Neural progenitor cell (in vitro differentiated cells): ENCODE measurements around the gene KRAS. TPM values are rescaled to one million over a fixed set of nuclear protein-coding genes. Genes with fewer than 3 reads are reported as not detected.

Source experiments
- DNase-seq: peaks from one replicate; pipeline ENCODE4 v3.0.0-alpha.2; 2016; ENCODE audit warnings: low spot score
- H2AFZ ChIP-seq: fragments of 200-600 bp; sonication (generic); replicated peaks from 2 replicates; pipeline ENCODE4 v1.6.1; 2016; ENCODE audit warnings: antibody characterized with exemption
- H3F3A ChIP-seq: fragments of 200-600 bp; sonication (generic); 2 replicates; pipeline ENCODE4 v1.6.1; 2016; ENCODE audit warnings: antibody characterized with exemption, low read depth
- H3K27ac ChIP-seq: fragments of 200-600 bp; sonication (generic); 2 replicates; pipeline ENCODE4 v1.5.1; 2016; ENCODE audit warnings: mild to moderate bottlenecking
- H3K27me3 ChIP-seq: fragments of 200-600 bp; sonication (generic); 2 replicates; pipeline ENCODE4 v1.6.1; 2016; ENCODE audit warnings: mild to moderate bottlenecking, moderate library complexity
- H3K36me3 ChIP-seq: fragments of 200-600 bp; sonication (generic); 2 replicates; pipeline ENCODE4 v1.5.1; 2016
- H3K4me1 ChIP-seq: fragments of 200-600 bp; sonication (generic); 2 replicates; pipeline ENCODE4 v1.6.1; 2016; ENCODE audit warnings: mixed run types
- H3K4me2 ChIP-seq: fragments of 200-600 bp; sonication (generic); 2 replicates; pipeline ENCODE4 v1.6.1; 2016
- H3K4me3 ChIP-seq: fragments of 200-600 bp; sonication (generic); 2 replicates; pipeline ENCODE4 v1.5.1; 2016
- H3K79me2 ChIP-seq: fragments of 200-600 bp; sonication (generic); 2 replicates; pipeline ENCODE4 v1.6.1; 2016; ENCODE audit warnings: low read depth
- H3K9ac ChIP-seq: fragments of 200-600 bp; sonication (generic); 2 replicates; pipeline ENCODE4 v1.6.1; 2016
- H3K9me3 ChIP-seq: fragments of 200-600 bp; sonication (generic); 2 replicates; pipeline ENCODE4 v1.5.1; 2016; ENCODE audit warnings: low read depth
- H4K20me1 ChIP-seq: fragments of 200-600 bp; sonication (generic); 2 replicates; pipeline ENCODE4 v1.6.1; 2016; ENCODE audit warnings: low read depth
- H3K27ac Mint-ChIP-seq: 3 replicates; pipeline ENCODE4 v1.8.0; 2021; ENCODE audit warnings: mixed read lengths
- H3K27me3 Mint-ChIP-seq: 2 replicates; pipeline ENCODE4 v1.8.0; 2022; ENCODE audit warnings: low read depth, mild to moderate bottlenecking, inconsistent platforms, moderate library complexity, mixed read lengths; ENCODE audit not compliant: insufficient read depth
- H3K36me3 Mint-ChIP-seq: 3 replicates; pipeline ENCODE4 v1.8.0; 2021; ENCODE audit warnings: mixed read lengths
- H3K4me1 Mint-ChIP-seq: 3 replicates; pipeline ENCODE4 v1.8.0; 2021; ENCODE audit warnings: mixed read lengths
- H3K4me3 Mint-ChIP-seq: 3 replicates; pipeline ENCODE4 v1.8.0; 2021; ENCODE audit warnings: mild to moderate bottlenecking, moderate library complexity, mixed read lengths
- H3K9me3 Mint-ChIP-seq: 3 replicates; pipeline ENCODE4 v1.8.0; 2020; ENCODE audit warnings: mixed read lengths
- CTCF ChIP-seq: fragments of 200-600 bp; sonication (generic); IDR thresholded peaks from 2 replicates; pipeline ENCODE4 v1.5.1; 2017; ENCODE audit warnings: antibody characterized with exemption, mild to moderate bottlenecking
- EZH2 ChIP-seq: fragments of 200-600 bp; sonication (generic); IDR thresholded peaks from 2 replicates; pipeline ENCODE4 v1.6.1; 2017; ENCODE audit warnings: antibody characterized with exemption, mild to moderate bottlenecking, moderate library complexity
- EZH2phosphoT487 ChIP-seq: fragments of 200-600 bp; sonication (generic); IDR thresholded peaks from 2 replicates; pipeline ENCODE4 v1.6.1; 2017; ENCODE audit warnings: antibody characterized with exemption
- total RNA-seq: library from RNA; depleted of rRNA; stranded (reverse); fragments of >200 nt; gene quantifications from 2 replicates; pipeline ENCODE4 v1.2.3, GENCODE V29; 2015; ENCODE audit warnings: low replicate concordance

Gene KRAS
- total RNA-seq, 1 donor from 2014 or later: 49.9 TPM

GRCh38 chr12:25182765-25183164 is 68.0 kb downstream of the KRAS start:
- TF ChIP-seq CTCF (no peak), EZH2 (no peak), EZH2phosphoT487 (no peak)
- Mint-ChIP-seq H3K9me3 (no peaks in the 10 kb centered on the region), H3K27me3 (peaks cover 4% of the 10 kb centered on the region), H3K4me3 (no peak overlapping the region), H3K27ac (no peak overlapping the region), H3K4me1 (no peaks in the 10 kb centered on the region), H3K36me3 (no peaks in the 10 kb centered on the region)
- H3K27ac ChIP-seq: no peak overlapping the region
- H4K20me1 ChIP-seq: no peaks in the 10 kb centered on the region
- no peaks in the 10 kb centered on the region for H3K27me3 ChIP-seq
- no peaks in the 10 kb centered on the region for H3K79me2 ChIP-seq
- no peaks in the 10 kb centered on the region for H3K4me1 ChIP-seq
- no peak overlapping the region for H2AFZ ChIP-seq
- H3K9me3 ChIP-seq: no peaks in the 10 kb centered on the region
- H3K4me2 ChIP-seq: no peak overlapping the region
- H3K9ac ChIP-seq: no peak overlapping the region
- DNase-seq: no peak
- H3F3A ChIP-seq: no peaks in the 10 kb centered on the region
- no peak overlapping the region for H3K4me3 ChIP-seq
- H3K36me3 ChIP-seq: no peaks in the 10 kb centered on the region

- Mint-ChIP-seq H3K27me3 (no peaks in the 10 kb centered on the region), H3K36me3 (no peaks in the 10 kb centered on the region), H3K4me3 (no peak overlapping the region), H3K4me1 (no peaks in the 10 kb centered on the region), H3K27ac (no peak overlapping the region), H3K9me3 (no peaks in the 10 kb centered on the region)
- H3K9ac ChIP-seq: no peak overlapping the region
- H3K36me3 ChIP-seq: no peaks in the 10 kb centered on the region
- no peak overlapping the region for H2AFZ ChIP-seq
- no peaks in the 10 kb centered on the region for H4K20me1 ChIP-seq
- no peaks in the 10 kb centered on the region for H3K4me1 ChIP-seq
- no peak overlapping the region for H3K27ac ChIP-seq
- no peaks in the 10 kb centered on the region for H3F3A ChIP-seq
- H3K9me3 ChIP-seq: no peaks in the 10 kb centered on the region
- no peaks in the 10 kb centered on the region for H3K79me2 ChIP-seq
- no peak overlapping the region for H3K4me3 ChIP-seq
- H3K27me3 ChIP-seq: no peaks in the 10 kb centered on the region
- DNase-seq: no peak
- TF ChIP-seq EZH2 (no peak), EZH2phosphoT487 (no peak), CTCF (no peak)
- H3K4me2 ChIP-seq: no peak overlapping the region
Measured at GRCh38 chr12:25162866-25163265, 87.9 kb downstream of the KRAS start.

- H3K9me3 ChIP-seq: no peaks in the 10 kb centered on the region
- H3K4me3 ChIP-seq: no peak overlapping the region
- no peaks in the 10 kb centered on the region for H3K9me3 Mint-ChIP-seq
- H3K27ac Mint-ChIP-seq: no peak overlapping the region
- no peaks in the 10 kb centered on the region for H3K79me2 ChIP-seq
- no peaks in the 10 kb centered on the region for H3K4me1 Mint-ChIP-seq
- no peaks in the 10 kb centered on the region for H3K36me3 ChIP-seq
- H3K27ac ChIP-seq: no peak overlapping the region
- TF ChIP-seq CTCF (no peak), EZH2phosphoT487 (no peak), EZH2 (no peak)
- no peaks in the 10 kb centered on the region for H3F3A ChIP-seq
- H3K4me1 ChIP-seq: no peaks in the 10 kb centered on the region
- DNase-seq: no peak
- H3K4me2 ChIP-seq: no peak overlapping the region
- no peak overlapping the region for H2AFZ ChIP-seq
- H3K27me3 ChIP-seq: no peaks in the 10 kb centered on the region
- no peak overlapping the region for H3K4me3 Mint-ChIP-seq
- H4K20me1 ChIP-seq: no peaks in the 10 kb centered on the region
- H3K9ac ChIP-seq: no peak overlapping the region
- no peaks in the 10 kb centered on the region for H3K36me3 Mint-ChIP-seq
- peaks cover 4% of the 10 kb centered on the region for H3K27me3 Mint-ChIP-seq
Measured at GRCh38 chr12:25156061-25156460, 94.7 kb downstream of the KRAS start.
